NOMO-1 treated with dmso at 0.1 percent for 144 hours (cell line): ENCODE data around the gene TNK1.

Experiments
- DNase-seq: peaks from one replicate; lab custom pipeline; 2025; ENCODE audit not compliant: unreplicated experiment; lab: John Stamatoyannopoulos, UW

TNK1 gene

GRCh38 chr17:7389924-7390910 is 9.3 kb downstream of the TNK1 start:
- DNase-seq: no peak

- no peak for DNase-seq
Measured at GRCh38 chr17:7391307-7391706, 10.4 kb downstream of the TNK1 start.

GRCh38 chr17:7392696-7393612 is 12.1 kb downstream of the TNK1 start:
- DNase-seq: no peak

GRCh38 chr17:7393613-7394451 is 12.9 kb downstream of the TNK1 start:
- no peak for DNase-seq

- DNase-seq: peak; percentile 64
Measured at GRCh38 chr17:7394452-7395191, 13.7 kb downstream of the TNK1 start, which contains the start of gene PLSCR3. TSS of gene PLSCR3 (minus strand) at chr17:7394525. CDS start at chr17:7394110, 415 bp downstream.

GRCh38 chr17:7396147-7396546 is 15.3 kb downstream of the TNK1 start:
- no peak for DNase-seq

GRCh38 chr17:7398612-7399011 is 17.7 kb downstream of the TNK1 start:
- no peak for DNase-seq

- no peak for DNase-seq
Measured at GRCh38 chr17:7403043-7403726, 22.3 kb downstream of the TNK1 start.

- DNase-seq: no peak
Measured at GRCh38 chr17:7403727-7403976, 22.8 kb downstream of the TNK1 start.

GRCh38 chr17:7403977-7404736 is 23.3 kb downstream of the TNK1 start, which contains the start of gene TMEM256:
TSS of gene TMEM256 (minus strand) at chr17:7404097. CDS start at chr17:7404084, 13 bp downstream.
- DNase-seq: peak; percentile 94

GRCh38 chr17:7404737-7405349 is 24.0 kb downstream of the TNK1 start:
- no peak for DNase-seq

- no peak for DNase-seq
Measured at GRCh38 chr17:7405350-7406234, 24.7 kb downstream of the TNK1 start.

- no peak for DNase-seq
Measured at GRCh38 chr17:7406235-7406825, 25.4 kb downstream of the TNK1 start.

- DNase-seq: no peak
Measured at GRCh38 chr17:7407082-7407481, 26.2 kb downstream of the TNK1 start.

- no peak for DNase-seq
Measured at GRCh38 chr17:7407485-7408251, 26.8 kb downstream of the TNK1 start, which contains the start of gene NLGN2. TSS of gene NLGN2 (plus strand) at chr17:7407845. CDS start at chr17:7408256, 411 bp downstream.

GRCh38 chr17:7408252-7408727 is 27.4 kb downstream of the TNK1 start:
- no peak for DNase-seq
